Activated CD8-positive, alpha-beta memory T cell treated with anti-CD3 and anti-CD28 coated beads, Interleukin-2, amount 50 U/mL, for 1 hour (primary cell): Measurements from ENCODE around the gene CAPZA2.
"Not testable (repeated sequence)": the region's sequence is repeated elsewhere in the genome, so short reads cannot be mapped to it uniquely, and the experiment has no call there.

Experiments
- DNase-seq: peaks from one replicate; pipeline ENCODE4 v3.0.0-alpha.2; 2020; ENCODE audit errors: extremely low read depth

The CAPZA2 gene

DNA sequence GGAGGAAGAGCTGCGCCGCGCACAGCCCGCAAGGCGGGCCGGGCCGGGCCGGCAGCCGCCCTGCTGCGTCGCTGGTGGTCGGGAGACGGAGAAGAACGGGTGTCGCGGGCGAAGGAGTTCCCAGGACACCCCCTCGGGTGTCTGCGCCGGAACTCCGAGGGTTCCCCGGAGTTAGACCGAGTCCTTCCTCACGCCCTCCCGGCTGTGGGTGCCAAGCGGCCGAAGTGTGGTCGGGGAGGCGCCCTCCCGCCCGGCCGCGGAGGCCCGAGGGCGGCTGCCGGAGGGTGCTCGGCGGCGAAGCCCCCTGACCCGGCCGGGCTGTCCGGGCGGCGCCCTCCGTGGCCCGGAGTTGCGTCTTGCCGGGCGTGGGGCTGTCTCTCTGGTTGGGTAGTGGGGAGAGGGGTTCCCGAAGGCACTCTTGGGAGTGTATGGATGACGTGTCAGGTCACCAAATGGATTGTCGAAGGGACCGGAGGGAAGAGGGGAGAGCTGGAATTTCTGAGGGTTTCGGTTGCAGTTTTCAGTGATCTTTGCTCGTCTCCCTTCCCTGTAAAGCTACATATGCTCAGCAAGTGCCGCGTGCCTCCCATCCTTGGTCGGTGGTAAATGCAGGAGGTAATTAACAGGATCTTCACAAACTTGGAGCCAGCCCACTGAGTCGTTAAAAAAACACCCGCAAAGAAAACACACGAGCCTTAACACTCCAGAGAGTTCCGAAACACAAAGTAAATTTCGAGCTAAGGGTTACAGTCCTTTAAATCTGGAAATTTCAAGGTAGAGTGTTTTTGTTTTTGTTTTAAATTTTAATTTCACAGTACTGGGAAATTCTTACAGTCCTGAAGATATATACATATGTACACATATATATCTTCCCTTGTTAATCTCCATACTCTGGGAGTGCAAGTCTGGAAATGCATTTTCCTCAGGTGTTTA, 91.8 kb downstream of the CAPZA2 start:
- DNase-seq = no peak

DNA sequence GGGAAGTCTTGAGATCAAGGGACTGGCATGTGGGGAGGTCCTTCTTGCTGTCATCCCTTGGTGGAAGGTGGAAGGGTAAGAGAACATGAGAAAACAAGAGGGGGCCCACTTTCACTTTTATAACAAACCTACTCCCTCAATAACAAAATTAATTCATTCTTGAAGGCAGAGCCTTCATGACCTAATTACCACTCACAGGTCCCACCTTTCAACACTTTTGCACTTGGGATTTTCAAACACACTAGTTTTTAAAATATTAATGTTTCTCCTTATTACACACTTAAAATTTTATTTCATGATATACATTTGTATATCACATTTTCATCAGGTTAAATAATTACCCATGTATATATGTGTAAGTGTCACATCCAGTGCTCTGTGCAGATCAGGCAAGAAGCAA, 93.0 kb downstream of the CAPZA2 start:
- no peak for DNase-seq

- DNase-seq = no peak
Measured at GRCh38 chr7:116955801-116956476, 93.6 kb downstream of the CAPZA2 start.

DNA sequence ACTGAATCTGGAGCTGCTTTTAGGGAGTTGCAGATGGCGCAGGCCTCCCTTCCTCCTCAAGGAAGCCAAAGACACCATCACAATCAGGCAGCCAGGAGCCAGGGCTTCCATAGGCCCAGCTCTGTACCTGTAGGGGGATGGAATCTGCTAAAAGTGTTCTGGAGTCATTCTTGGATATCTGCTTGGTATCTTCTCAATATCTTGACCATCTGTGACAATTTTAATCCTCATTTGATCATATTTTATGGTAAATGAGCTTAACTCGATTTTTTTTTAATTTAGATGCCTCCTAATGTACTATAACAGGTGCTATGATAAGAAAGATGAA, 94.1 kb downstream of the CAPZA2 start:
- no peak for DNase-seq

- DNase-seq = no peak
Measured at GRCh38 chr7:116957874-116958273, 95.5 kb downstream of the CAPZA2 start.

GRCh38 chr7:116961966-116962673, 99.7 kb downstream of the CAPZA2 start:
- not testable (repeated sequence) for DNase-seq

- no peak for DNase-seq
Measured at GRCh38 chr7:116963234-116963633, 100.8 kb downstream of the CAPZA2 start.

GRCh38 chr7:116966601-116967000, 104.2 kb downstream of the CAPZA2 start:
- no peak for DNase-seq

GRCh38 chr7:116967254-116967922, 105.0 kb downstream of the CAPZA2 start:
- DNase-seq = no peak

GRCh38 chr7:116967983-116968382, 105.6 kb downstream of the CAPZA2 start:
- DNase-seq = no peak

- no peak for DNase-seq
Measured at GRCh38 chr7:116968631-116969030, 106.2 kb downstream of the CAPZA2 start.

- DNase-seq = no peak
Measured at GRCh38 chr7:116969371-116969902, 107.0 kb downstream of the CAPZA2 start.

GRCh38 chr7:116970238-116970910, 108.0 kb downstream of the CAPZA2 start:
- no peak for DNase-seq

GRCh38 chr7:116971153-116971552, 108.8 kb downstream of the CAPZA2 start:
- not testable (repeated sequence) for DNase-seq
